Trophoblast cell (in vitro differentiated cells and primary cell): ENCODE data around the gene AKNA.

ENCODE experiments used
- DNase-seq, 2 donors: peaks; one replicate each; pipeline ENCODE4 v3.0.0-alpha.2; 2016
- H2AFZ ChIP-seq: 2 replicates; pipeline ENCODE4 v1.6.1; 2013; ENCODE audit warnings: low read length, moderate library complexity, mild to moderate bottlenecking; ENCODE audit not compliant: insufficient read depth, poor library complexity
- H2AK5ac ChIP-seq: 2 replicates; pipeline ENCODE4 v1.6.1; 2013; ENCODE audit warnings: mild to moderate bottlenecking, low read length
- H2BK120ac ChIP-seq: 2 replicates; pipeline ENCODE4 v1.6.1; 2013; ENCODE audit warnings: low read length, mild to moderate bottlenecking, moderate library complexity; ENCODE audit not compliant: insufficient read depth, poor library complexity
- H2BK12ac ChIP-seq: 2 replicates; pipeline ENCODE4 v1.6.1; 2013; ENCODE audit warnings: mild to moderate bottlenecking, low read length, moderate library complexity
- H2BK5ac ChIP-seq: 2 replicates; pipeline ENCODE4 v1.6.1; 2013; ENCODE audit warnings: low read length, low read depth, moderate library complexity, mild to moderate bottlenecking; ENCODE audit not compliant: poor library complexity
- H3K14ac ChIP-seq: 2 replicates; pipeline ENCODE4 v1.6.1; 2013; ENCODE audit warnings: mild to moderate bottlenecking, low read length
- H3K18ac ChIP-seq: 2 replicates; pipeline ENCODE4 v1.6.1; 2013; ENCODE audit warnings: mild to moderate bottlenecking, low read length
- H3K23ac ChIP-seq: 2 replicates; pipeline ENCODE4 v1.6.1; 2013; ENCODE audit warnings: low read length
- H3K27ac ChIP-seq: 2 replicates; pipeline ENCODE4 v1.5.1; 2013; ENCODE audit warnings: low read depth, mild to moderate bottlenecking, inconsistent platforms, low read length, moderate library complexity
- H3K27me3 ChIP-seq: 2 replicates; pipeline ENCODE4 v1.6.1; 2013; ENCODE audit warnings: inconsistent platforms, mild to moderate bottlenecking, low read length, moderate library complexity; ENCODE audit not compliant: insufficient read depth
- H3K36me3 ChIP-seq, 2 experiments: 1 replicate in 1 of 2; 2 replicates in 1 of 2; pipeline ENCODE4 v1.6.1; 2013; ENCODE audit warnings: low read length in 2 of 2, mild to moderate bottlenecking in 2 of 2, moderate library complexity in 1 of 2; ENCODE audit not compliant: insufficient read depth in 2 of 2, control insufficient read depth in 1 of 2
- H3K4ac ChIP-seq: 2 replicates; pipeline ENCODE4 v1.6.1; 2013; ENCODE audit warnings: low read depth, mild to moderate bottlenecking, low read length, moderate library complexity
- H3K4me1 ChIP-seq, 2 experiments: 1 replicate in 1 of 2; 2 replicates in 1 of 2; pipeline ENCODE4 v1.6.1; 2013; ENCODE audit warnings: low read length in 2 of 2, mild to moderate bottlenecking in 2 of 2, moderate library complexity in 1 of 2; ENCODE audit not compliant: insufficient read depth in 2 of 2, control insufficient read depth in 1 of 2
- H3K4me2 ChIP-seq: 2 replicates; pipeline ENCODE4 v1.6.1; 2013; ENCODE audit warnings: inconsistent platforms, mild to moderate bottlenecking, low read length, moderate library complexity
- H3K4me3 ChIP-seq: 2 replicates; pipeline ENCODE4 v1.5.1; 2013; ENCODE audit warnings: mild to moderate bottlenecking, low read depth, low read length, inconsistent platforms
- H3K79me1 ChIP-seq: one replicate; pipeline ENCODE4 v1.6.1; 2013; ENCODE audit warnings: low read length
- H3K79me2 ChIP-seq: 2 replicates; pipeline ENCODE4 v1.6.1; 2013; ENCODE audit warnings: low read length, mild to moderate bottlenecking; ENCODE audit not compliant: control insufficient read depth, insufficient read depth, poor library complexity
- H3K9ac ChIP-seq: 2 replicates; pipeline ENCODE4 v1.6.1; 2013; ENCODE audit warnings: mild to moderate bottlenecking, low read length
- H3K9me3 ChIP-seq: 2 replicates; pipeline ENCODE4 v1.6.1; 2013; ENCODE audit warnings: low read depth, mild to moderate bottlenecking, control low read depth, inconsistent platforms, low read length; ENCODE audit not compliant: insufficient read depth
- H4K12ac ChIP-seq: 2 replicates; pipeline ENCODE4 v1.6.1; 2013; ENCODE audit warnings: low read depth, mild to moderate bottlenecking, low read length, moderate library complexity
- H4K8ac ChIP-seq: 2 replicates; pipeline ENCODE4 v1.6.1; 2013; ENCODE audit warnings: low read depth, mild to moderate bottlenecking, low read length, moderate library complexity
- H4K91ac ChIP-seq: one replicate; pipeline ENCODE4 v1.6.1; 2013; ENCODE audit warnings: low read depth, mild to moderate bottlenecking, low read length, moderate library complexity
- WGBS: extraction: QIAGEN DNeasy Blood & Tissue Kit; methylation state at CpG from one replicate; pipeline ENCODE4 v1.1.7; 2013; ENCODE audit warnings: missing lambda C conversion rate; ENCODE audit not compliant: insufficient read length, insufficient coverage; ENCODE audit errors: extremely low coverage; 5-methylcytosine and 5-hydroxymethylcytosine counted together

The AKNA gene

DNA sequence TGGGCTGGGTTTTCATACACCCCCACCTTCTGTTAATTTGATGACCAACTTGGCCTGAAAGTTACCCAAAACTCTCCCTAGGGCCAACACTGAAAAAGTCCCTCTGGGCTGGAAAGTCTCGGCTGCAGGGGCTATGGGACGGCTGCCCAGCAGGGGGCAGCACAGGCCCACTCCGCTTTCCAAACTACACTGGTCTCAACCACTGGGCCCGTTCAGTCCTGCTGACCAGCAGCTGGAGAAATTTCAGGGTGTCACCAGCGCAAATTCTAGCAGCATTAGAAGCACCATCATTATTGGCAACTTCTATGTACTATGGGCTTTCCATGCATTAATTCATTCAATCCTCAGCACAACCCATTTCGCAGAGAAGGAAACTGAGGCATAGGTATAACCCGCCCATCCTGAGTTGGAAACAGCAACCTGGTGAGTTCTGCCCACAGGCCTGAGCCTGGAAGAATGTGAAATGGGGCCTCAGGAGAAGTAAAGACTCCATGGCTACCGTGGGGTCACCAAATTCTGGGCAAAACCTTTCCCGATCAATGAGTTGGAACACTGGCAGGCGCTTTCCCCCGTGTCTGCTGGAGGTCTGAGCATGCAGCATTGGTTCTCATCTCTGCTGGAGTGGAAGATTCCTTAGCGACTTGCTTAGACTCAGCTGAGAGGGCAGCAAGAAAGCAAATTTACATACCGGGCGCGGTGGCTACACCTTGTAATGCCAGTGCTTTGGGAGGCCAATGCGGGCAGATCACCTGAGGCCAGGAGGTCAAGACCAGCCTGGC is 48.5 kb downstream of the AKNA start:
- Histone ChIP-seq H2BK5ac (no peak overlapping the region), H3K27me3 (no peaks in the 10 kb centered on the region), H3K14ac (no peak overlapping the region), H4K8ac (no peak overlapping the region), H3K4me1 (peaks cover 10 to 11% of the 10 kb centered on the region in 2 experiments), H4K12ac (no peak overlapping the region), H3K36me3 (peaks cover 29 to 41% of the 10 kb centered on the region in 2 experiments), H2AK5ac (no peak overlapping the region), H3K27ac (no peak overlapping the region), H3K9me3 (peaks cover 2% of the 10 kb centered on the region), H3K79me1 (peaks cover under 1% of the 10 kb centered on the region), H3K79me2 (no peaks in the 10 kb centered on the region), H3K4me2 (no peak overlapping the region), H3K18ac (no peak overlapping the region), H3K9ac (no peak overlapping the region), H3K4me3 (no peak overlapping the region), H3K23ac (no peak overlapping the region), H2AFZ (no peak overlapping the region), H3K4ac (no peak overlapping the region), H4K91ac (no peak overlapping the region), H2BK120ac (no peak overlapping the region), H2BK12ac (no peak overlapping the region)
- DNase-seq, result peak; percentile 56 to 77
- no CpG with 5 or more reads among the region's 16 CpGs for WGBS

GRCh38 chr9:114338187-114338586 is 49.6 kb downstream of the AKNA start:
- H3K23ac ChIP-seq, result no peak overlapping the region
- H3K27ac ChIP-seq, result no peak overlapping the region
- no peak overlapping the region for H3K18ac ChIP-seq
- H3K4me3 ChIP-seq, result no peak overlapping the region
- H4K91ac ChIP-seq, result no peak overlapping the region
- H2BK5ac ChIP-seq, result no peak overlapping the region
- no peak overlapping the region for H2AK5ac ChIP-seq
- no peak overlapping the region for H2BK120ac ChIP-seq
- no CpG with 5 or more reads among the region's 2 CpGs for WGBS
- H4K8ac ChIP-seq, result no peak overlapping the region
- no peak overlapping the region for H3K4ac ChIP-seq
- H3K9me3 ChIP-seq, result peaks cover 2% of the 10 kb centered on the region
- H3K36me3 ChIP-seq, result peaks cover 29 to 41% of the 10 kb centered on the region in 2 experiments
- H3K79me1 ChIP-seq, result no peaks in the 10 kb centered on the region
- no peak overlapping the region for H2AFZ ChIP-seq
- peak; percentile 60 to 90 for DNase-seq
- H3K14ac ChIP-seq, result no peak overlapping the region
- H3K79me2 ChIP-seq, result no peaks in the 10 kb centered on the region
- peaks cover 1 to 2% of the 10 kb centered on the region in 2 experiments for H3K4me1 ChIP-seq
- H3K27me3 ChIP-seq, result no peaks in the 10 kb centered on the region
- H3K9ac ChIP-seq, result no peak overlapping the region
- H2BK12ac ChIP-seq, result no peak overlapping the region
- H4K12ac ChIP-seq, result no peak overlapping the region
- no peak overlapping the region for H3K4me2 ChIP-seq

DNA sequence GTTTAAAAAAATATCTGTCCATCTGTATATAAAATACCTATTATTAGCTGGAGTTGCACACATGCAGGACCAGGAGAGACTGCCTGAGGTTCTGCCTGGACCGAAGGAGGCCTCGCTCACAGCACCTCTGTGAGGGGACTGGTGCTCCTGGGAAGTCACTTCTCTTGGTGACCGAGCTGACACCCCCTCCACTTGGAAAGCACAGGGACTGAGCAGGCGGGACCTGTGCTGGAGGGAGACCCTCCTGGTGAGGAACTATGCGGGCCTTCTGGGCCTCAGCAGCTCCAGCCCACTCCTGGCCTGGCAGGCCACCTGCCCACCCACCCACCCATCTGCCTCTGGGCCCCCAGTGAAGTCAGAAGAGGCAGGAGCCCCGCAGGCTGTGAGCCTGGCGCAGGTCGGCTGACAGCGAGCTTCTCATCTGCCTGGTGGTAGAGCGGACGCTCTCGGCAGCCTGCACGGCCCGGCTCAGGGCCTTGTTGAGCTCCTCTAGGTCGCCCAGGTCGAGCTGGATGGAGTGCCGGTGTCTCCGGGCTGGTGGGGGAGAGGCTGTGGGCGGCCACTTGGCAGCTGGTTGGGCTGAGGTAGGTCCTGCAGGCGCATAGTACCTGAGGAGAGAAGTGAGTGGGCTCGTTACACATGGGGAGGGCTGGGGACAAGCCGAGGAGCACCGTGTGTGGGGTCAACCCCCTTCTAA is 50.9 kb downstream of the AKNA start:
- Histone ChIP-seq H3K23ac (no peak overlapping the region), H3K79me2 (no peaks in the 10 kb centered on the region), H3K79me1 (no peaks in the 10 kb centered on the region), H3K4ac (no peak overlapping the region), H3K9me3 (peaks cover 2% of the 10 kb centered on the region), H2BK120ac (no peak overlapping the region), H3K36me3 (peaks cover 29 to 39% of the 10 kb centered on the region in 2 experiments), H3K9ac (no peak overlapping the region), H2BK12ac (no peak overlapping the region), H3K18ac (no peak overlapping the region), H4K12ac (no peak overlapping the region), H2AK5ac (no peak overlapping the region), H3K4me3 (no peak overlapping the region), H2AFZ (no peak overlapping the region), H4K8ac (no peak overlapping the region), H3K4me2 (no peak overlapping the region), H4K91ac (no peak overlapping the region), H3K27ac (no peak overlapping the region), H2BK5ac (no peak overlapping the region), H3K4me1 (no peaks in the 10 kb centered on the region), H3K14ac (no peak overlapping the region), H3K27me3 (no peaks in the 10 kb centered on the region)
- WGBS, result no CpG with 5 or more reads among the region's 23 CpGs
- DNase-seq, result no peak

DNA sequence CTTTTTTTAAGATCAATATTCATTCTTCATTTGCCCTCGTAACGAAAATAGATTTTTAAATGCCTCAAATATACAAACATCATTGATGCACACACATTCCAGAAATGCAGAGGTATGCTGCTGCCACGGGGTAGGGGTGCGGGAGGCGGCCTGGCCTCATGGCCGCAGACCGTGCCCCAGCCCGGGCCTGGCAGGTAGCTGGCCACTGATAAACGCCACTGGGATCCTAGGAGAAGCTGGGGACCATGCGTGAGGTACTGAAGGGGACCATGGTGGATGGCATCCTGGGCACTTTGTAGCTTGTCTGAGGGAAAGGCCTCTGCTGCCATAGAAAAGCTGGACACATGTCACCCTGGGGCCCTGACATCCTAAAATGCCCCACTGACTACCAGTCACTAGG is 51.6 kb downstream of the AKNA start:
- H2AFZ ChIP-seq, result no peak overlapping the region
- peaks cover 25 to 34% of the 10 kb centered on the region in 2 experiments for H3K36me3 ChIP-seq
- H2BK5ac ChIP-seq, result no peak overlapping the region
- H3K4me3 ChIP-seq, result no peak overlapping the region
- no peaks in the 10 kb centered on the region for H3K79me2 ChIP-seq
- H3K4ac ChIP-seq, result no peak overlapping the region
- H4K91ac ChIP-seq, result no peak overlapping the region
- DNase-seq, result no peak
- no peak overlapping the region for H2AK5ac ChIP-seq
- H4K8ac ChIP-seq, result no peak overlapping the region
- no peak overlapping the region for H3K23ac ChIP-seq
- no peak overlapping the region for H3K4me2 ChIP-seq
- no peak overlapping the region for H3K14ac ChIP-seq
- H3K27me3 ChIP-seq, result no peaks in the 10 kb centered on the region
- no peak overlapping the region for H3K9ac ChIP-seq
- no CpG with 5 or more reads among the region's 10 CpGs for WGBS
- peaks cover 2% of the 10 kb centered on the region for H3K9me3 ChIP-seq
- H2BK12ac ChIP-seq, result no peak overlapping the region
- no peaks in the 10 kb centered on the region for H3K79me1 ChIP-seq
- no peak overlapping the region for H4K12ac ChIP-seq
- H3K4me1 ChIP-seq, result no peaks in the 10 kb centered on the region
- no peak overlapping the region for H2BK120ac ChIP-seq
- no peak overlapping the region for H3K27ac ChIP-seq
- no peak overlapping the region for H3K18ac ChIP-seq
